Left lobe of liver (tissue), 2 donors: Measurements from ENCODE around the gene DISC1. TPM values are rescaled to one million over a fixed set of nuclear protein-coding genes. Genes with fewer than 3 reads are reported as not detected.
"Not testable (repeated sequence)": the region's sequence is repeated elsewhere in the genome, so short reads cannot be mapped to it uniquely, and the experiment has no call there.

Experiments
- ATAC-seq: fragments of 200-7000 bp; cut with Tn5 transposase; one replicate; pipeline ENCODE4 v1.9.1; 2020; ENCODE audit warnings: mild to moderate bottlenecking, moderate library complexity
- DNase-seq: peaks from one replicate; pipeline ENCODE4 v3.0.0-alpha.2; 2020; ENCODE audit warnings: low spot score
- total RNA-seq: library from RNA; stranded (reverse); gene quantifications from one replicate; pipeline ENCODE4 v1.2.1, GENCODE V29; 2021
- donor health status: DM: no; HTN: no; CAD: no; lungs with moderate emphysema.
- donor health status: DM: no; HTN: yes; CAD: no.

The DISC1 gene
- total RNA-seq, 1 donor from 2014 or later: 1.8 TPM

- ATAC-seq (no peak), DNase-seq (no peak)
Observed at GRCh38 chr1:231724041-231724440, 97.5 kb downstream of the DISC1 start.

- DNase-seq: no peak
- ATAC-seq: no peak
Observed at GRCh38 chr1:231724876-231725647, 98.5 kb downstream of the DISC1 start.

- ATAC-seq: no peak
- no peak for DNase-seq
Observed at GRCh38 chr1:231727171-231727570, 100.6 kb downstream of the DISC1 start.

- ATAC-seq, DNase-seq: not testable (repeated sequence)
Observed at GRCh38 chr1:231728987-231729386, 102.4 kb downstream of the DISC1 start.

- ATAC-seq (no peak), DNase-seq (no peak)
Observed at GRCh38 chr1:231729544-231729943, 103.0 kb downstream of the DISC1 start.

GRCh38 chr1:231731268-231731667, 104.7 kb downstream of the DISC1 start:
- no peak for DNase-seq
- ATAC-seq: no peak

- ATAC-seq: no peak
- no peak for DNase-seq
Observed at GRCh38 chr1:231733063-231733462, 106.5 kb downstream of the DISC1 start.

GRCh38 chr1:231733672-231734071, 107.1 kb downstream of the DISC1 start:
- DNase-seq (no peak), ATAC-seq (no peak)

- no peak for ATAC-seq
Observed at GRCh38 chr1:231734417-231734816, 107.8 kb downstream of the DISC1 start.

GRCh38 chr1:231735411-231735810, 108.8 kb downstream of the DISC1 start:
- DNase-seq: no peak
- ATAC-seq: no peak

More at GRCh38 chr1:231734417-231734816, 107.8 kb downstream of the DISC1 start:
- DNase-seq: no peak

GRCh38 chr1:231735941-231736340, 109.4 kb downstream of the DISC1 start:
- no peak for DNase-seq
- ATAC-seq: no peak

- no peak for DNase-seq
- no peak for ATAC-seq
Observed at GRCh38 chr1:231736464-231736863, 109.9 kb downstream of the DISC1 start.

- DNase-seq (no peak), ATAC-seq (no peak)
Observed at GRCh38 chr1:231738554-231738953, 112.0 kb downstream of the DISC1 start.

GRCh38 chr1:231743966-231744365, 117.4 kb downstream of the DISC1 start:
- no peak for DNase-seq
- ATAC-seq: no peak

GRCh38 chr1:231748760-231749415, 122.3 kb downstream of the DISC1 start:
- no peak for DNase-seq
- ATAC-seq: no peak

- no peak for DNase-seq
- no peak for ATAC-seq
Observed at GRCh38 chr1:231750296-231750695, 123.7 kb downstream of the DISC1 start.

- DNase-seq (no peak), ATAC-seq (no peak)
Observed at GRCh38 chr1:231750818-231751362, 124.3 kb downstream of the DISC1 start.

GRCh38 chr1:231751415-231751814, 124.8 kb downstream of the DISC1 start:
- no peak for DNase-seq
- ATAC-seq: no peak

- DNase-seq: no peak
- no peak for ATAC-seq
Observed at GRCh38 chr1:231753313-231753712, 126.7 kb downstream of the DISC1 start.

- ATAC-seq (peak; percentile 56), DNase-seq (no peak)
Observed at GRCh38 chr1:231757101-231757404, 130.5 kb downstream of the DISC1 start.

- ATAC-seq (no peak), DNase-seq (no peak)
Observed at GRCh38 chr1:231757759-231758158, 131.2 kb downstream of the DISC1 start.

GRCh38 chr1:231761252-231761651, 134.7 kb downstream of the DISC1 start:
- ATAC-seq: no peak
- DNase-seq: no peak
